RKO (cell line): Measurements from ENCODE around the gene EXOC1.
A peak's percentile ranks its signal among the peaks of the same experiment; 100 is the strongest.

ENCODE experiments used
- DNase-seq: peaks from one replicate; pipeline ENCODE4 v3.0.0-alpha.2; 2016; ENCODE audit warnings: low spot score

Gene EXOC1

DNA sequence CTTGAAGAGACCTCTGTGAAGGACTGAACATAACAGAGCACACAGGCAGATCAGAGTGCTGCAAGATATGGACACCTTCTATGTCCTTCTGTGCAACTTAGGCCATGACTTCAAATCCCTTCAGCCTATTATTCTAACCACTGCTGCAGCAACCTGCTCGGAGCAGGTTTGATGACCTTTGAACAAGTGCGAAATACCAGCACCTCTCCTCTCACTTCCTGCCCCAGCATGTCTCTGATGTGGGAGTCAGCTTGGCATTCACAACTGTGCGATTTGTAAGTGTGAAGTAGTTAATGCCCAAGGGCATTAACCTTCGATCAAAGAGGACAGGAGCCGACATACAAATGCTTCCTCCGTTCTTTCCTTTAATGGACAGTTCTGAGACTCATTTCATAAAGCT, 1.6 kb upstream of the EXOC1 start:
- no peak for DNase-seq

DNA sequence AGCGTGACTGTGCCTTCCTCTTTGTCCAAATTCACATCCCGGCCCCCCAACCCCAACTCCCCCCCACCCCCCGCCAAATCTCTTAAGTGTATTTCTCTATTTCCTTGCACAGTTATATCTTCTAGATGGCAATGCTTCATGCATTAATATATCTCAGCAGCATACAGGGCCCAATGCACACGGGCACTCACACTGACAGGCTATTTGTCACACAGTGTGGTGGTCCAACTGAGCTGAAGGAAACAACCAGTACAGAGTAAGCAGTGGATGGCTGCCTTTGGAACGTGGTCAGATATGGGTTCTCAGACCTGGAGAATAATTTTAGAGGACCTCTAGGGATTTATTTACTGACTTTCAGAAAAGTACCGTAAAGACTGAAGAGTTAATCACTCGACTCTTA, 681 bp downstream of the EXOC1 start:
- peak; percentile 43 for DNase-seq

DNA sequence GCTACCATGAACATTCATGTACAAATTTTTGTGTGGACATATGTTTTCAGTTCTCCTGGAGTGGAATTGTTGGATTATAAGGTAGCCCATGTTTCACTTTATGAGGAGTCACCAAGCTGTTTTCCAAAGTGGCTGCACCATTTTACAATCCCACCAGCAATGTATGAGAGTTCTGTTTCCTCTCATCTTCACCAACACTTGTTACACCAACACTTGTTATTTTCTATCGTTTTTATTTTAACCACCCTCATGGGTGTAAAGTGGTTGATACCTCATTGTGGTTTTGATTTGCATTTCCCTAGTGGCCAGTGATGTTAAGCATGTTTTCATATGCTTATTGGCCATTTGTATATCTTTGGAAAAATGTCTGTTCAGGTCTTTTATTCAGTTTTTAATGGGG, 4.1 kb downstream of the EXOC1 start:
- no peak for DNase-seq

DNA sequence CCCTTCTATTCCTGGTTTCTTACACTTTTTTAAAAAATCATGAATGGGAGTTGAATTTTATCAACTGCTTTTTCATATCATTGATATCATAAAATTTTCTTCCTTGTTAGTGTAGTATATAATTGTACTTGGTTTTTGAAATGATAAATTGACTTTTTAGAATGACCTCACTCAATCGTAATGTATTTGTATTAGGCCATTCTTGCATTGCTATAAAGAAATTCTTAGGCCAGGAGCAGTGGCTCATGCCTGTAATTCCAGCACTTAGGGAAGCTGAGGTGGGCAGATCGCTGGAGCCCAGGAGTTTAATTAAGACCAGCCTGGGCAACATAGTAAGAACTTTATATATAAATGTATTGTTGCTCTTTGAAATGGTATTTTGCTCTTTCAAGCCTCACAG, 6.3 kb downstream of the EXOC1 start:
- DNase-seq: no peak

DNA sequence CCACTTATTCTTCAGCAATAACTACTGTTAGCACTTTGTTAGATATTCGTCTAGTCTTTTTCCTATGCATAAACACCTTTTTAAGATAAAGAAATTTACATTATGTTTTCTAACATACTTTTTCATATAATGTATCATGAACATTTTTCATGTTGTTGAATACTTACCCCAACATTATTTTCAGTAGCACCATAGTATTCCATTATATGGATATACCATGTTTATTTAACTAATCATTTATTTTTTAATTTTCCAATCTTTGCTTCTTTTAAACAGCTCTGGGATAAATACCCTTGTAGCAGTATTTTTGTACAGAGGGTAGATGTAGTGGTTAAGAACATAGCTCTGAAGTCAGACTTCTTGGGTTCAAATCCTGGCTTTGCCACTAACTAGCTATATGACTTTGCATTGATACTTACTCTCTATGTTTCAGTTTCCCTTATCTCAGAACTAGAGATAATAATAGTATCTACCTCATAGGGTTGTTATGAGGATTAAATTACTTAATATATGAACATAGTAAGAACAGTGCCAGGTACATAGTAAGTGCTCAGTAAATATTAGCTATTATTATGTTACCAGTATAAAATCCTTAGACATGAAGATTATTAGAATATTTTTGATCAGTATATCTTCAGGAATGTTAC, 11.3 kb downstream of the EXOC1 start:
- no peak for DNase-seq

DNA sequence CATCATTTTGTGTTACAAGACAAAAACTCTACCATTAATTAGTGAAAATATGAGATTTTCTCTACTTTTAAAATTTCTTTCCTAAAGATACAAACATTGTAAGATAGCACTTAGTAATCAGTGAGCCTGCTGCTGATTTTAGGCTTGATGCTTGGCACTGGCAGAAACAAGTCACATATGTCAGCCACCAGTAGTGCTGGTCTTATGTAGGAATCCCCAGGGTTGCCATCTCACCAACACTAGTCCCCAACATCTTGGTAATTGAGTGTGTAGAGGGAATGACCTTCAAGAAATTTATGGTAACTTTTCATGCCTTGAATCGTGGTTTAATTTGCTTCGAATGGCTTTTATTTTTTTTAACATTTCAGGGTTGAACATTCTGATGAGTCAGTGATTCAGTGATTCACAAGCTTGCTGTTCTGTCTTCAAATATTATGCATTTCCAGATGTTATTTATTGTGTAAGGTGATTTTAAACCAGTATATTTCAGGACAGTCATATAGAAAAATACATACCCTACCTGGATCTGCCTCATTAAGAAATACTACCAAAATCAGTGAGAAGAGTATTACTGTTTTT, 11.9 kb downstream of the EXOC1 start:
- DNase-seq: peak; percentile 58

DNA sequence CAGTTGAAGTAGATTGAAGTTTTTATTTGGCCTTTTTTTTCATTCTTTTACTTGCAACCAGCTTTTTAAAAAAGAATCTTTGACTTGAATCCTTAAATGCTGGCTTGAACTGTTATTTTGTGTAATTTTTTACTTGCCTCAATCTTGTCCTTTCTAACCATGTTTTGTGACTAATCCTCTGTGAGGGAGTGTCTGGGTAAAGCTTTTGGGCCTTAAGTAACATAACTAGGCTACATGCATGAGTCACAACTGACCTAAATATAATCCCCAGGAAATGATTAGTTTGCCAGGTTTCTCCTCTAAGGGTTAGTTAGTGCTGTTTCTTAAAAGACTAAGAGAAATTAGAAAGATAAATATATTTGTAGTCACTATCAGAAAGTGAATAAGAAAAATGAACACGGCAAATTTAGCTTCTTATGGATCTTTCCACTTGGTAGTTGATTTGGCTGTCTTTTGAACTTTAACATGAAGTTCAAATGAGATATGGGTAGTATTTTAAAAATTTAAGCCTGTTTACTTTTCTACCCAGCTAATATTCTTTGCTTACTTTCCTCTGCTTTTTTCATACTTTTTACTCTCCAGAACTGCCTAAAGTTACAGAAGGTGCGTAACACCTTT, 13.0 kb downstream of the EXOC1 start:
- DNase-seq: peak; percentile 97

DNA sequence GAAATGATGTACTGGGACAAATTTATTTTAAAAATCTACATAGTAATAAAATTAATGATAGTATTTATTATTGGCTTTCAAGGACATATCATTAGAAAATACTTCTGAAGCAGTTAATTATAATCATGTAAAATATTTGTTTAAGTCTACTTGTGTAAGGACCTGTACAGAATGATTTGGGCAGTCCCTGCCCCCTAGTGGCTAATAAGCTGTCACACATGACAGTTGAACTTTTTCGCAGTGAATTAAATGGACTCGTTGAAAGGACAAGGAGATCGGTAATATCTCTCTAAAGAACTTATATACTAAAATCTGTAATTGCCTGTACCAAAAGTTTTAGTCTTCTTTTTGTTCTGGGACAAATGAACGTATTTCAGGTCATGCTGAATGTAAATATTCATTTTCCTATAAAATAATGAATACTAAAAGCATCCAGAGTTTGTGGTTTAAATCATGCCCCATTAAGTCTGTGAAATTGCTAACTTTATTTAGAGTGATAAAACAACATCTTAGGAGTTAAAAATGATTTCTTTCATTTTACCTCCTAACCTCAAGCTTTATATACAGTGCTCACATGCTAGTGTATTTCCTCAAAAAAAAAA, 13.6 kb downstream of the EXOC1 start:
- peak; percentile 90 for DNase-seq

DNA sequence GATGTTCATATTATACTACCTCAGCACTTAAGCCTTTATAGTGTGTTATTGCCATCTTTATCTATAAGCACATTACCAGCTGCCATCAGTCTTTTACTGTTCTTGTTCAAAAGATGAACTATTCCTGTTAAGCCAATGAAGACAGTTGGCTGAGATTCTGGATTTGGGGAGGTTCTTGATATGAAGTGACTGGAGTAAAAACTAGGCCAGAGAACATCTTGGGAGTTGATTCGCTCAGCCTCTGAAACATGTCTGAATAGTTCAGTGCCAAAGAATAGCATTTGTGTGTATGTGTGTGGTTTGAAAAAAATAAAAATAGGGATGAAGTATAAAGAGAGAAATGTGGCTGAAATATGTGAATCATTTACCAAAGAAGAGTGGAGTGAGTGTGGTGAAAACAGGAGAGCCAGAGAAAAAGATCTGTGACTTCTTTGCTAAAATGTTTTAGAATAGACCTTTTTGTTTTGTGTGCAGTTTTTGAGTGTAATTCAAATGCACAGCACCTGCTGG, 15.2 kb downstream of the EXOC1 start:
- no peak for DNase-seq

DNA sequence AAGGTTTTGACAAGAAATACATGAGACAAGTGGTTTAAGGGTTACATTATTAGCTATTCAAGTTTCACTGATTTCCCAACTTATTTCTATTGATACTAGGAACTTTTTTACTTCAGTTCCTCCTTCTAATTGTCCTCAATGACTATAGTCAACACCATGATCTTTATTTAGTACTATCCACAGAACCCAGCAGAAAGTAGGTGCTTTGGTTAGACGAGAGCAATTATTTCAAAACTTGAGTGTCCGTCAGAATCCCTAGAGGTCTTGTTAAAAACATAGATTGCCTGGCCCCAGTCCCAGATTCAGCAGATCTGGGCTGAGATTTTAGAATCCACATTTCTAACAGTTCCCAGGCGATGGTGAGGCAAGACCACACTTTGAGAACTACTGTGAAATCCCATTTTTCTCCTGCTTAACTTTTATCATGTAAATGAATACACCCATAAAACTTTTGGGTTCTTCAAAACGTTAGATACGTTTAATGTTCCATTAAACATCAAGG, 17.9 kb downstream of the EXOC1 start:
- no peak for DNase-seq

DNA sequence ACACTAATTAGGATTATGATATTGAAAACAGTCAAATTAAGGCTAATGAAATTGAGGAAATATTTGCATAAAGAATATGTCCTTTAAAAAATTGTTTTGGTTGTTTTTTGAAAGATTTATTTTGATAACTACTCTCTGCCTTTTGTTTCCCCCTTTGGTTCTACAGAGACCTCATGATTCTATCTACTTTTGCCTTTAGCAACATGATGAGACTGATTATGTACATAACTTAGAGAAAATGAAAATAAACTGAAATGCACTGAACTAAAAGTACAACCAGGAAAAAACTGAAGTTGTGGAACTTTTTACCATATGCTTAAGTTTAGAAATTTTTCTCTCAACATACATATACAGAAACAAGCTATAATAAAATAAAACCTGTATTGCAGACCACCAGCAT, 21.4 kb downstream of the EXOC1 start:
- no peak for DNase-seq

DNA sequence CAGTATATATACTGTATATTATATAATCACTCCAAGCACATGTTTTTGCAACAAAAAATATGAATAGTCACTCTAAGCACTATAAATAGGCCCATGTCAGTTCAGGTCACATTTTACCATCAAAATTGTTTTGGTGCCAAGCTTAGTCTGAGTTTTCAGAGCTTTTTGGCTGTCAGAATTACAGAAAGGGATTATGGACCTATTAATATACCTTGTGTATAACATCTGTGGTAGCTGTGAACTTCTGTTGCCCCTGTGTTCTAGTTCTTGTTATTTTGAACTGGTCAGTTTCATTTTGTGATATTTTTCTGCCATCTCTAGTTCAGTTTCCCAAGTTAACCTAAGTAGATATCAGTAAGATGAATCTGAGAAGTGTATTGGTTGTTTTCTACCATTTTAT, 22.9 kb downstream of the EXOC1 start:
- no peak for DNase-seq

DNA sequence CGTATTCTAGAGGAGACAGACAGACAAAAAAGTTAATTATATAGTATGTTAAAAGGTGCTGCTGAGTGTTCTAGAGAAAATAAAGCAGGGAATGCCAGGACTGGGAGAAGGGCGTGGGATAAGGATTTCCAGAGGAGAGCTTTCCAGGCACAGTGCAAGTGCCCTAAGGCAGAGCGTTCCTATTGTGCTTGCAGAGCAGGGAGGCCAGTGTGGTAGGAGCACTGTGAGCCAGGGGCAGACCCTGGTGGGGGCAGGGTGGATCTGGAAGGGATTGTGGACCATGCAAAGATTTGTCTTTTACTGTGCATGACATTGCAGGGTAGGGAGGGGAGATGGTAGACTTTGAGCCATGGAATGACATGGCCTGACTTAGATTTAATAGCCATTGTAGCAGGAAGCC, 25.8 kb downstream of the EXOC1 start:
- DNase-seq: no peak

DNA sequence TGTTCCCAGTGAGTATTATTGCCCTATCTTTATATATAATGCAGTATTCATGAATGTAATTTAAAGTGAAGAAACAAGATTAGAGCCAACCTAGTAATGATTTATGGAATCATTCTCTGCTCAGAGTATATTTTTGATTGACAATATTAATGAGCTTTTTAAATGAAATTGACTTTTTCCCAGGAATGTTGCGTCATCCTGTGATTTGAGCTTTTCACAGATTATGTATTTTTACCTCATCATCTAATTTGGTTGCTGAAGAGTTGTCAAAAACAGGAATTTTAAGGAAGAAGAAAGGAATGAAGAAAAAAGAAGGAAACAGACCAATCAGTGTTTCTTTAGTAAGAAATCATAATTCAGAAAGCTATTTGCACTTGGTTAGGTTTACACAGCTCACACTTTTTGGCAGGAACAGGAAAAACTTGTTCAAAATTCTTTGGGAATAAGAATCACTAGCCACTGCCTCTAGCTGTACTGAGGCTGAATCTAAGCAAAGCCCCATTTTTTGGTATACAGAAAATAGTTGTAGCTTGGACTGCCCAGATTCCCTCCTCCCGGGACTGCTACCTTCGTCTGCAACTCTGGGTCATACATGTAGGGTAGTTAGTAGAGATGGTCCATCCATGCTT, 27.3 kb downstream of the EXOC1 start:
- DNase-seq: no peak

DNA sequence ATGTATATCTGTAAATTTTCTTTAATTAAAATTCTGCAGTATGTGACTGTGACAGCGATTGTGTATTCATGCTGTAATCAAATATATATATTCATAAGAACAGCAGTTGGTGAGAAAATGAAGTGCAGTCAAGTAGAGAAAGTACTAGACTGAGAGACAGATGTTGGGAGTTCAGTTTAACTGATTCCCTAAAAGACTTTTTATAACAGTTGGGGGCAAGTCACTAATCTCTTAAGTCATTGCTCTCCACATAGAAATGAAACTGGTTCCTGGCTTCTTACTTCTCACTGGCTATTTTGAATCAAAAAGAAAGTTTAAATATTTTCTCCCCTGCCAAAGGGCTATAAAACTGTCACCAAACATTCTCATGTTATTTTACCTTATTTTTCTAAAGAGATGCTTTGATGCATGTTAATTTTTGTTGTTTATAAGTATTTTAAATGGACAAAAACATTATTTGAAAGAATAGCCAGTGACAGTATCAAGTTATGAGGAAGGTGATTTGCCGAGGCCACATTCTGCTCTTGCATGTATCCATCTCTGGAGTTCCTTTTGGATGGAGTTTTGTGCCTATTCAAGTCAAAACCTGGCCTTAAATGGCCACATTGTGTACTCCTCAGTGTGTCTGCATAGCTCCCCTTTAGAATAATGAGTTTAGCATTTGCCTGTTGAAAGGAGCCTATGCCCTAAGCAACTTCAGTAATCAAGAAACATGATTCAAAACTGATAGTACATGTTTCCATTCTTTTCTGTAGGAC, 30.8 kb downstream of the EXOC1 start:
- no peak for DNase-seq

DNA sequence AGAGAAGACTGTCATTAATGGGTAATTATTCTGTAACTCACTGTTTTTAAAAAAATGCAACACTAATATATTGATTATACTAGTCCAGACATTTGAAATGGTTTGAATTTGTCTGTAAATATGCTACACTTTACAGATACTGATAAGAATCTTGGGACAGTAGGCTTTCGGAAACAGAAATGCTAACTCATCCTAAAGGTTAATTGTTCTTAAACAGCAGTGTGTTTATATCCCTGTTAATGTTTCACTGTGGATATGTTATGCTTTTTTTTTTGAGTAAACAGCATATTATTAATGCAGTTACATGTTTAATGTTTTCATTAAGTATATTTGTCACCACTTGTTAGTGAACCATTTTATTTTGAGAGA, 31.4 kb downstream of the EXOC1 start:
- no peak for DNase-seq

DNA sequence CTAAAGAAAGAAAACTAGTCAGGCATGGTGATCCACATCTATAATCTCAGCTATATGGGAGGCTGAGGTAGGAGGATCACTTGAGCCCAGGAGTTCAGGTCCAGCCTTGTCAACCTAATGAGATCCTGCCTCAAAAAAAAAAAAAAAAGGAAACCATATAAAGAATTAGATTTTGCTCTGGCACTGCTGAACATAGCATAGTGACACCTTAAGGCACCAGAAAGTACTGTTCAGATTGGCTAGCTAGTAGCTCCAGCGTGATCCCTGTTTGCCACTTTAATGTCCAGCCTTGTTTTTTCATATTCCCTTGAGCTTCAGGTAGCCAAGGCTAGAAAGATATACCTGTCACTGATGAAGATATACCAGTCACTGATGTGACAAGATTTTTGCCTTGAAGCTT, 34.1 kb downstream of the EXOC1 start:
- peak; percentile 58 for DNase-seq

DNA sequence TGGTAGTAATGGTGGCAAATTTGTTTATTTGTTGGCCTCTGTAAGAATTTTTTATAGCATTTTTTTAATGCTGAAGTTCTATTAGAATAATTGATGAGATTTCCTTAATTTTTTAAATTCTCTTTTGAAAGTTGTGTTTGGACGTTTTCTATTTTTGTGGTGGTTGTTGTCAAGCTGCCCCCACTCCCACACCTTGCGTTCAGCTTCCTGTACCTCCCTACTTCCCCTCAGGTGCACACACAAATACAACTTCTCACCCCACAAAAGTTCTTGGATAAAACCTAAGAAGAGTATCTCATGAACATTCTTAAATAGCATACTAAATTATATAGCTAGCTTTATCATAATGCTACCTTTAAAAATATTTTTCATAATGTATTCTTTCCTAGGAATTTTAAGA, 38.7 kb downstream of the EXOC1 start:
- no peak for DNase-seq

DNA sequence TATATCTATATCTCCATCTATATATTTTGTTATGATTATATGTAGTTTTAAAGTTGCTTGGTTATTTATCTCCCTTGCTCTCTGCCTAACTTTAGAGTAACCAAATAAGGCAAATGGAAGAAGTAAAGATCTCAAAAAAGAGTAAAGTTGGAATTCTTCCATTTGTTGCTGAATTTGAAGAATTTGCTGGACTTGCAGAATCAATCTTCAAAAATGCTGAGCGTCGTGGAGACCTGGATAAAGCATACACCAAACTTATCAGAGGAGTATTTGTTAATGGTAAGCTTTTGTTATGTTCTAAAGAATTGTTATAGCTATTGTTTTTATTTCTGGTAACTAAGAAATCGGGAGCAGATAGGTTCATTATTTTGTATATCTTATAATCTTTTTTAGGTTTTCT, 43.2 kb downstream of the EXOC1 start:
- no peak for DNase-seq

DNA sequence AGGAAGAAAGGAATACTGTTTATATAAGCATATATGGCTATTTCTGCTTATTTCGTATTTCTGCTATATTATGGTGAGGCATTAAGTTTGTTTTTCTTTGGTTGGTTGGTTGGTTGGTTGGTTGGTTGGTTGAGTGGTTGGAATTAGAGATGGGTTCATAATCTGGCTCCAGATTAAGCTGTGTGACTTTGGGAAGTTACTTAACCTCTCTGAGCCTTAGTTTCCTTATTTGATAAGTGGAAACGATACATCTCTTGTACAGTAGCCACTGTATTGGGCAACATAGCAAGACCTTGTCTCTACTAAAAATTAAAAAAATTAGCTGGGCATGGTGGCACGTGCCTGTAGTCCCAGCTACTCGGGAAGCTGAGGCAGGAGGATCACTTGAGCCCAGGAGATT, 49.2 kb downstream of the EXOC1 start:
- no peak for DNase-seq

DNA sequence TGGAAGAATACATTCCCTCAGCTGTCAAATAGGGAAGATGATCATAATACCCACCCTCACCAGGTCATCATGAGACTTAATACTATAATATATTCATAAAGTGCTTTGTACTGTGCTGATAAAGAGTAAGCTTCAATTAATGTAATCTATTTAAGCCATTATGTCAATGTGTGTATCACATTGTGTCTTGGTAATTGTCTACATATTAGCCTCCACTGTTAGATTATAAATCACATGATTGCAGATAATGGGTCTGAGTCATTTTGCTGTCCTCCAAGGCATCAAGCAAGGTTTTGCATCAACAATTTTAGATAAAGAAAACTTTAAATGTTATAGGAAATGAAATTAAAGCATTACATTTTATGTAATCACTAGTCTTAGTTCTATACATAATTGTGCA, 50.1 kb downstream of the EXOC1 start:
- no peak for DNase-seq

DNA sequence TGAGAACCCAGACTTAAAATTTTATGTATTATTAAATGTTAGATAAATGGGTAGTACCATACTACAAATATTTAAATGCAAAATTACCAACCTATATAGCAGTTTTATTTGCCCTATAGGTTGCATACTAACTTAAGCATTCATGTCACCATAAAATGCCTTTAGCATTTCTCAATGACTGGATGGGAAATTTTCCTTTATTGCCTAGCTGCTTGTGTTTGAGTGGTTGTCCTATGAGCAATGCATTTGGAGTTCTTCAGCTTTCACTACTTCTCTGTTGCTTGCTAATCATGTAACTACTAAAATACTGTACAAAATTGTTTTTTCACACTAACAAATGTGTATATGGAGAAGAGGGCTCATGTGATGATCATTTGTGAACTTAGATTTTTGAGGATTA, 51.1 kb downstream of the EXOC1 start:
- no peak for DNase-seq
